ENCODE measurements around the gene MAPK8IP3. TPM values are rescaled to one million over a fixed set of nuclear protein-coding genes. Genes with fewer than 3 reads are reported as not detected.

Gene MAPK8IP3
- total and polyA plus RNA-seq, 9 of the 15 experiments (the other 6 are each of a cell fraction or from before 2014, with no cell fraction given): 0.17 to 58.7 (median 16.7) TPM

- TF ChIP-seq GTF2E2 (tag; IDR thresholded peaks at IDR 0.05) (no peak), THAP12 (CRISPR knock-in tag; IDR thresholded peaks at IDR 0.05) (no peak), PCBP2 (IDR thresholded peaks at IDR 0.05; ENCODE audit: low read depth, low read length, poor library complexity, severe bottlenecking) (no peak), ETS2 (tag; IDR thresholded peaks at IDR 0.05; ENCODE audit: borderline replicate concordance, poor library complexity, severe bottlenecking) (no peak), NR1H2 (CRISPR knock-in tag; IDR thresholded peaks at IDR 0.05) (no peak), CXXC5 (CRISPR knock-in tag; IDR thresholded peaks at IDR 0.05) (no peak), MEF2A (IDR thresholded peaks at IDR 0.05; ENCODE audit: control insufficient read depth, low read depth, low read length) (no peak), ARNT (IDR thresholded peaks at IDR 0.05) (no peak), THRAP3 (IDR thresholded peaks at IDR 0.05; ENCODE audit: borderline replicate concordance) (no peak), PHF8 (IDR thresholded peaks at IDR 0.05; ENCODE audit: borderline replicate concordance, low read length) (no peak)
- TF ChIP-seq, protein P1, sequence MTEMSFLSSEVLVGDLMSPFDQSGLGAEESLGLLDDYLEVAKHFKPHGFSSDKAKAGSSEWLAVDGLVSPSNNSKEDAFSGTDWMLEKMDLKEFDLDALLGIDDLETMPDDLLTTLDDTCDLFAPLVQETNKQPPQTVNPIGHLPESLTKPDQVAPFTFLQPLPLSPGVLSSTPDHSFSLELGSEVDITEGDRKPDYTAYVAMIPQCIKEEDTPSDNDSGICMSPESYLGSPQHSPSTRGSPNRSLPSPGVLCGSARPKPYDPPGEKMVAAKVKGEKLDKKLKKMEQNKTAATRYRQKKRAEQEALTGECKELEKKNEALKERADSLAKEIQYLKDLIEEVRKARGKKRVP (CRISPR knock-in tag; IDR thresholded peaks at IDR 0.05): no peak
Measured at GRCh38 chr16:1688807-1689560, 17.0 kb upstream of the MAPK8IP3 start (continued).
